Stimulated activated CD4-positive, alpha-beta T cell treated with anti-CD3 and anti-CD28 coated beads, Interleukin-1b, Interleukin-23, amount 100 ng/mL, for 48 hours (primary cell): ENCODE results near the gene SCAI.
"Not testable (repeated sequence)": the region's sequence is repeated elsewhere in the genome, so short reads cannot be mapped to it uniquely, and the experiment has no call there.

Experiments
- DNase-seq: peaks from one replicate; pipeline ENCODE4 v3.0.0-alpha.2; 2020

The SCAI gene

DNA sequence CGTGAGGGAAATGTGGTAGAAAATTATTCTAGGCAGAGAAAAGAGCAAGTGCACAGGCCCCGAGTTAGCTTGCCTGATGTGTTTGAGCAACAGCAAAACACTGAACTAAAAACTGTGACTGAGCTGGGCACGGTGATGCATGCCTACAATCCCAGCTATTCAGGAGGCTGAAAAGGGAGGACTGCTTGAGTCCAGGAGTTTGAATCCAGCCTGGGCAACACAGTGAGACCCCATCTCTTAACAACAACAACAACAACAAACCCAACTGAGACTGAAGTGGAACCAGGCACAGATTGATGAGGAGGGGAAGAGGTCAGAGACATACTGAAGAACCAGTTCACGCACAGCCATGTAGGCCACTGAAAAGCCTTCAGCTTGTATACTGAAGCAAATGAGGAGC, 42.5 kb downstream of the SCAI start:
- DNase-seq: no peak

DNA sequence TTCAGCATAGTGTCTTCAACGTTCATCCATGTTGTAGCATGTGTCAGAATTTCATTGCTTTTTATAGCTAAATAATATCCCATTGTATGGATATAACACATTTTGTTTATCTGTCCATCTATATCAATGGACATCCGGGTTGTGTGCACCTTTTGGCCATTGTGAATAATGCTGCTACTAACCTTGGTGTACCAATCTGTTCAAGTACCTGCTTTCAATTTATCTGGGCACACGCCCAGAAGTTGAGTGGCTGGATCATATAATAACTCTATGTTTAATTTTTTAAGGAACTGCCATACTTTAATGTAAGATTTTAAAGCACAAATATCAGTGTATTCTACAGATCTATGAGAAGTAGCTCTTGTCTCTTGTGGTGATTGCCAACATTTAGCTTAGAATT, 43.5 kb downstream of the SCAI start:
- no peak for DNase-seq

DNA sequence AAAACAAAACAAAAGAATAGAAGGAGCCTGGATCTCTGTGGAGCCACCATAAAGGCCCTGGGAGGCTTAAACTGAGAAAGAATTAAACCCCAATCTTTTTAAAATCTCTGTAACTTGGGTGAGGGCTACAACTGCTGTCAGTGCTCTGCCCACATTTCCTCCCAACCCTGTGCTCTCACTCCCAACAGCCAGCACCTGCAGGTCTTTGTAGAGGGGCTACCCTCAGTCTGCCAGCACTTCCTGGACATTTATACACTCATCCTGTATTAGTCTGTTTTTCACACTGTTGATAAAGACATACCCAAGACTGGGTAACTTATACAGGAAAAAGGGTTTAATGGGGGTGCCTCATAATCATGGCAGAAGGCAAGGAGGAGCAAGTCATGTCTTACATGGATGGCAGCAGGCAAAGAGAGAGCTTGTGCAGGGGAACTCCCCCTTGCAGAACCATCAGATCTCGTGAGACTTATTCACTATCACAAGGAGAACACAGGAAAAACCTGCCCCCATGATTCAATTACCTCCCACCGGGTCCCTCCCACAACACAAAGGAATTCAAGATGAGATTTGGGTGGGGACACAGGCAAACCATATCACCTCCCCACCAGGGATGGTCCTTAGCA, 47.4 kb downstream of the SCAI start:
- DNase-seq: no peak

GRCh38 chr9:125091121-125091520, 52.2 kb downstream of the SCAI start:
- DNase-seq: no peak

DNA sequence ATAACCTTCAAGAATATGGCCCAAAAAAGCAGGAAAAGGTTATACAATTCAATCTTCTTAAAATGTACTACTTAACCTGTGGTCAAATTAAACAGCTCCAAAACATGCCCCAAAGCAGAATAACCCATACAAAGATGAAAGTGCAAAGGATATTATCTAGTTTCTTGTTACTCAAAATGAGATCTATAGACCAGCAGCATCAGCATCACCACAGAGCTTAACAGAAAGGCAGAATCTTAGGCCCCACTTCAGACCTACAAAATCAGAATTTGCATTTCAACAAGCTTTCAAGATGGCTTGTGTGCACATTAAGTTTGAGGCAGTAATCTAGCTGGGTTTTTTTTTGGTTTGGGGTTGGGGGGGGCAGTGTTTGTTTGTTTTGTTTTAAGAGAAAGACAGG, 54.0 kb downstream of the SCAI start:
- DNase-seq: no peak

GRCh38 chr9:125088752-125089151, 54.6 kb downstream of the SCAI start:
- no peak for DNase-seq

DNA sequence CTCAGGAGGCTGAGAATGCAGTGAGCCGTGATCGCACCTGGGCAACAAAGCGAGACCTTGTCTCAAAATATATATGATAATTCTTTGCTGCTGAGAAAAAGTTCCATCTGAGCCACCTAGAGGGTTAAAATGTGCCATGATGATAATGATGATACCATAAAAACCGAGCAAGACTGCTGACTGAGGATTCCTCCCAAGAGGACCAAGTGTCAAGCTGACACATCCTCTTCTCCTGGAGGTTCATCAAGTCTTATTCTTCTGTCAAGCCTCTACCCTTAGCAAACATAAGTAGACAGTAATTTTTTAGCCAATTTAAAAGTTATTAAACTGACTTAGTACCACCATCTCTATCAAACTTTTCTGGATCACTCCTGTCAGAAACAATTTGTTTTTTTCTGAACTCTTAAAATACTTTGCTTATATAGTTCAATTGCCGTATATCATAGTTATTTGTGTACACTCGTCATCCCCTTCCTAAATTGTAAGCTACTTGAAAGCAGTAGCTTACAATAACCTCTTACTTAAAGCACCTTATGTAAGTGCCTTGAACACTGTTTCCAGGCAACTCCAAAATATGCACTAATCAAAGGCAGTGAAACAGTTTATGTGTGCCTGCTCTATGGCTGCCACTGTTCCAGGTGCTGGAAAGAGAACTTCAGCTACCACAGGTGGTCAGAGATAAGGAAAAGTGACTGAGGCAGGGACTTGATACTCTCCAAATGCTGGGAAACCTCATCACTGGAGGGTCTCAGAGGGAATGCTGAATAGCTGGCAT, 57.4 kb downstream of the SCAI start:
- no peak for DNase-seq

DNA sequence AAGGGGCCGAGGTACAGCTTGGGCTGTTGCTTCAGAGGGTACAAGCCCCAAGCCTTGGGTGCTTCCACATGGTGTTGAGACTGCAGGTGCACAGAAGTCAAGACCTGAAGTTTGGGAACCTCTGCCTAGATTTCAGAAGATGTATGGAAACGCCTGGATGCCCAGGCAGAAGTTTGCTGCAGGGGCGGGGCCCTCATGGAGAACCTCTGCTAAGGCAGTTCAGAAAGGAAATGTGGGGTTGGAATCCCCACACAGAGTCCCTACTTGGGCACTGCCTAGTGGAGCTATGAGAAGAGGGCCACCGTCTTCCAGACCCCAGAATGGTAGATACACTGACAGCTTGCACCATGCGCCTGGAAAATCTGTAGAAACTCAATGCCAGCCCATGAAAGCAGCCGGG, 61.1 kb downstream of the SCAI start:
- DNase-seq: not testable (repeated sequence)

GRCh38 chr9:125080797-125081196, 62.5 kb downstream of the SCAI start:
- not testable (repeated sequence) for DNase-seq

GRCh38 chr9:125079931-125080330, 63.4 kb downstream of the SCAI start:
- no peak for DNase-seq

GRCh38 chr9:125075997-125076396, 67.3 kb downstream of the SCAI start:
- no peak for DNase-seq

DNA sequence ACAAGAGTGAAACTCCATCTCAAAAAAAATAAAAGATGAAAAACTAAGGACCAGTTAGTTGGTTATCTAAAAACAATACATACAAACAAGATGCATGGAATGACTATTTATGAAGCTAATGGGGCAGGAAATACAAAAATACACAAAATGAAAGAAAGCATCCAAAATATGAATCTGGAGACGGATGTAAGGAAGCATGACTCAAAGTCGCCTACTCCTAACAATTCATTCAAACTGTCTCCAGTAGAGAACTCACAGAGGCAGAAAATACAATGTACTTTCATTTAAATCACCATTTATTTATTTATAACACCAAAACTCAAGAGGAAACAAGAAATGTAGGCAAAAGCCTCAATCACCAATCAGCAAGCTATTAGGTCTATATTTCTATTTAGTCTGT, 68.4 kb downstream of the SCAI start:
- no peak for DNase-seq

GRCh38 chr9:125066839-125067619, 76.3 kb downstream of the SCAI start:
- DNase-seq: no peak

DNA sequence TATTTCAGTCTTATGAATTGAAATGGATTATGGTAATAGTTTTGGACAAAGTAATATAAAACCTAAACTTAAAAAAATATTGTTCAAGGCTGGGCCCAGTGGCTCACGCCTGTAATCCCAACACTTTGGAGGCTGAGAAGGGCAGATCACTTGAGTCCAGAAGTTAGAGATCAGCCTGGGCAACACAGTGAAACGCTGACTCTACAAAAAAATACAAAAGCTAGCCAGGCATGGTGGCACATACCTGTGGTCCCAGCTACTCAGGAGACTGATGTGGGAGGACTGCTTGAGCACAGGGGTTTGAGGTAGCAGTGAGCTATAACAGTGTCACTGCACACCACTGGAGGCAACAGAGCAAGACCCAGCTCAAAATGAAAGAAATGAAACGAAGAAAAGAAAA, 81.9 kb downstream of the SCAI start:
- DNase-seq: no peak

DNA sequence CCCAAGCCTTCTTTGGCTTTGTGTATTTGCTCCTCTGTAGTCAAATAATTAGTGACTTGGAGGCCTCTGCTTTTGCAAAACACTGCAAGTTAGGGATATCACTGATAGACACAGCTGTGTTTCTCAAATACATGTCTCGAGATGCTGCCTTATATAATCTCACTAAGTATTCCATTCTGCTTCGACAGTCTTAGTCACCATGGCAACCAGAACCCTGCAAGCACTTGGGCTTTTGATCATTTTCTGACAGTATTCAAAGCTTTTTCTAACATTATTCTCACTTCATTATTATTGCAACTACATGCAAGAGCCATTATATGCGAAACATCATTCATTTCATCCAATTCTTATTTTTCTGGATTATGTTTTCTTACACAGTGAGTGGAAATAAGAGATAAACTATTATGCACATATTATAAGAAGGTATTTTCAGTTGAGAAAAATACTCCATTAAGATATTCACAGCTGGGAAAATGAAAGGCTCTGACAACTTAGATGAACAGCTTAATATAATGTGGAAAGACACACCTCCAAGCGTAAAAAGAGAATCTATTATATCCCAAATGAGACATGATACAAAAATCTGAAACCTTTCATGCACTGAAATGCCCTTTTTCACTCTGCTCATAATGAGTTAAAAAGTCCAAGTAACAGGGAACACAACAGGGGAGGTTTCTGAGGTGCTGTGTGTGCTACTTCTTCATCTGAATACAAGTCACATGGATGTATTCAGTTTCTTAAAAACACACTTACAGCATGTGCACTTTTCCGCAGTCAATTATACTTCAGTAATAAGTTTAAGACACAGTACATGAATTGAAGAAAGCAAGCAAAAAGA, 93.9 kb downstream of the SCAI start:
- DNase-seq: no peak

DNA sequence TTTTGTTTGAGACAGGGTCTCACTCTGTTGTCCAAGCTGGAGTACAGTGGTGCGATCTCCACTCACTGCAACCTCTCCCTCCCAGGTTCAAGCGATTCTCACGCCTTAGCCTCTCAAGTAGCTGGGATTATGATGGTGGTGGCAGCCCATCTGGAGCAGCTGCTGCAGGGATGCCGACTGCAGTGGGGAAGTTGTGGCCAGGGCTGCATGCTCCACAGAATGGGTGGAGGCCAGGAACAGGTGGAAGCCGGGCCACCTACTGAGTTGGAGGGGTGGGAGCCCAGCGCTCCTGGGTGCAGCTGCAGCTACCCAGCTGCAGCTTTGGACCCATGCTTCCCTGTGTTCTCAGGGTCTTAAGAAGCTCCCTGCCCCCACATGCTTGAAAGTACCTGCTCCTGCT, 99.7 kb downstream of the SCAI start:
- no peak for DNase-seq

- no peak for DNase-seq
Observed at GRCh38 chr9:125043148-125043547, 100.2 kb downstream of the SCAI start.

DNA sequence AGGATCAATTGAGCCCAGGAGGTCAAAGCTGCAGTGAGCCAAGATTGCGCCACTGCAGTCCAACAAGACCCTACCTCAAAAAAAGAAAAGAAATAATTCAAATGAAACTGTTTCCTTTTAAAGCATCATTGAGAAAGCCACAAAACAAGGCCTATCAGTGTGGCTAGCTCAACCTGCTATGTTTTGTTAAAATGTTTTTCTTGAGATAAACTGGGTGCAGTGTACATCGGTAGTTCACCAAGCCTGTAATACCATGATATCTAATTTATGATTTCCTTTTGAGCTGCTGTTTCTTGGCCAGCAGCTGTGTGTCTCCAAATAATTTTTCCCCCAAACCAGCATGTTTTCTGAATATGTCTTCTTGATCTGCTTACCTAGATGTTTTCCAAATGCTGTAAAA, 105.2 kb downstream of the SCAI start:
- no peak for DNase-seq

- DNase-seq: no peak
Observed at GRCh38 chr9:125028041-125028440, 115.3 kb downstream of the SCAI start.

- no peak for DNase-seq
Observed at GRCh38 chr9:125024917-125025316, 118.4 kb downstream of the SCAI start.

- DNase-seq: no peak
Observed at GRCh38 chr9:125021069-125021468, 122.3 kb downstream of the SCAI start.

- DNase-seq: not testable (repeated sequence)
Observed at GRCh38 chr9:125015655-125016054, 127.7 kb downstream of the SCAI start.

DNA sequence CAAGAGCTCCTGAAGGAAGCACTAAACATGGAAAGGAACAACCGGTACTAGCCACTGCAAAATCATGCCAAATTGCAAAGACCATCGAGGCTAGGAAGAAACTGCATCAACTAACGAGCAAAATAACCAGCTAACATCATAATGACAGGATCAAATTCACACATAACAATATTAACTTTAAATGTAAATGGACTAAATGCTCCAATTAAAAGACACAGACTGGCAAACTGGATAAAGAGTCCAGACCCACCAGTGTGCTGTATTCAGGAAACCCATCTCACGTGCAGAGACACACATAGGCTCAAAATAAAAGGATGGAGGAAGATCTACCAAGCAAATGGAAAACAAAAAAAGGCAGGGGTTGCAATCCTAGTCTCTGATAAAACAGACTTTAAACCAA, 131.3 kb downstream of the SCAI start:
- DNase-seq: not testable (repeated sequence)
